Measurements from ENCODE around the gene G6PC3.

G6PC3 gene

DNA sequence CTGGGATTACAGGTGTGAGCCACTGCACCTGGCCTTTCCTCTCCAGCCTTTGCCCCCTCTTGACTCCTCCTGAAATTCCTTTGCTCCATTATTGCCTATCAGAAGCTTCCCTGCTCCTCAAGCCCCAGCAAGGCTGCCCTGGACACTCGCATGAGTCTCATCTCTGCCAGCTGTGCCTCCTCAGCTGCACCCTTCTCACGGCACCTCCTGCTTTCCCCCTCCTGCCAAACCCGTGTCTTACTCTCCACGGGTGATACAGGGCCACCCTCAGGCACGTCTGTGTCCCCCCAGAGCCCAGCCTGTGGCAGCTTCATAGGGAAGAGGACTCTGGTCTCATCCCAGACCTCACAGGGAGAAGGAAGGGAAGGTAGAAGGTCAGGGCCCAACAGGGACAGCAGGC lies 15.4 kb downstream of the G6PC3 start:
- TF ChIP-seq ZFX (IDR thresholded peaks at IDR 0.05; ENCODE audit: borderline replicate concordance): no peak
- TF ChIP-seq, protein P1, sequence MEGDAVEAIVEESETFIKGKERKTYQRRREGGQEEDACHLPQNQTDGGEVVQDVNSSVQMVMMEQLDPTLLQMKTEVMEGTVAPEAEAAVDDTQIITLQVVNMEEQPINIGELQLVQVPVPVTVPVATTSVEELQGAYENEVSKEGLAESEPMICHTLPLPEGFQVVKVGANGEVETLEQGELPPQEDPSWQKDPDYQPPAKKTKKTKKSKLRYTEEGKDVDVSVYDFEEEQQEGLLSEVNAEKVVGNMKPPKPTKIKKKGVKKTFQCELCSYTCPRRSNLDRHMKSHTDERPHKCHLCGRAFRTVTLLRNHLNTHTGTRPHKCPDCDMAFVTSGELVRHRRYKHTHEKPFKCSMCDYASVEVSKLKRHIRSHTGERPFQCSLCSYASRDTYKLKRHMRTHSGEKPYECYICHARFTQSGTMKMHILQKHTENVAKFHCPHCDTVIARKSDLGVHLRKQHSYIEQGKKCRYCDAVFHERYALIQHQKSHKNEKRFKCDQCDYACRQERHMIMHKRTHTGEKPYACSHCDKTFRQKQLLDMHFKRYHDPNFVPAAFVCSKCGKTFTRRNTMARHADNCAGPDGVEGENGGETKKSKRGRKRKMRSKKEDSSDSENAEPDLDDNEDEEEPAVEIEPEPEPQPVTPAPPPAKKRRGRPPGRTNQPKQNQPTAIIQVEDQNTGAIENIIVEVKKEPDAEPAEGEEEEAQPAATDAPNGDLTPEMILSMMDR (IDR thresholded peaks at IDR 0.05): no peak
- peak overlapping the region; percentile 59 for H3K27ac ChIP-seq

DNA sequence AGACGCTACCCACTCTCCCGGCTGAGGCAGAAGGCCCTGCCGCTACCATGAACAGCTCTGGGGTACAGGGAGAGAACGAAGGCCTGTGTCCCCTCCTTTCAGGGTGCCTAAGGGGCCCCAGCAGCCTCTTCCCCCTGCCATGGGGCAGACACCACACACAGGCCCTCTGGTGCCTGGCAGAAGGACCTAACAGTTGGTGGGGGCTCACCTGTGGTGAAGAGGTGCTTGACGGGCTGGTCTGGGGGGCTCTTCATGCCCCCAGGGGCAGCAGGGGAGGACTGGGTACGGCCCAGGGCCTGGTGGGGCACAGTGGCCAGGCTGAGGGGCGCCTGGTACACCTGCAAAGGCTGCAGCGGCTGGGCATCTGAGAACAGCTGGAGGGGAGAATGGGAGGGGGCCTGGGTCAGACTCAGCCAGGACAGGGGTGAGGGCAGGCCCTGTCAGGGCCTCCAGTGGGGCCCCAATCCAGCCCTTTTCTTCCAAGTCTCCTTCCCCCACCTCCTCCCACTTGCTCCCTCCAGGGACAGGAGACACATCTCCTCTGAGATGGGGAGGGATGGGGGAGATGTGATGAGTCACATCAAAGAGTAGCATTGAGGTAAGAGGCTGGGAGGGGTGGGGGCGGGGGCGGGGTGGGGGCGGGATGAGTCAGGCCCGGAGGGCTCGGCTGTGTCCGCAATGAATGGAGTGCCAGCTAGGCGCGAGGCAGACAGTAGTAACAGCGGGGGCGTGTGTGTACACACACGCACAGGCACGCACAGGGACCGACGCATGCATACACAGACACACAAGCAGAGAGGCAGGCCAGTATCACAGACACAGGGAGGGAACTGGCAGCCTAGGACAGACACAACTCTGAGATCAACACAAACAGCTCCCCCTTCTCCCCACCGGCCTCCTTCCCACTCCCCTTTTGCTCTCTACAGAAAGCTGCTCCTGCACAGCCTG lies 16.1 kb downstream of the G6PC3 start:
- no peak for TF ChIP-seq ZFX (IDR thresholded peaks at IDR 0.05; ENCODE audit: borderline replicate concordance)
- TF ChIP-seq, protein P1 (IDR thresholded peaks at IDR 0.05): no peak
- H3K27ac ChIP-seq: peak overlapping the region; percentile 59

DNA sequence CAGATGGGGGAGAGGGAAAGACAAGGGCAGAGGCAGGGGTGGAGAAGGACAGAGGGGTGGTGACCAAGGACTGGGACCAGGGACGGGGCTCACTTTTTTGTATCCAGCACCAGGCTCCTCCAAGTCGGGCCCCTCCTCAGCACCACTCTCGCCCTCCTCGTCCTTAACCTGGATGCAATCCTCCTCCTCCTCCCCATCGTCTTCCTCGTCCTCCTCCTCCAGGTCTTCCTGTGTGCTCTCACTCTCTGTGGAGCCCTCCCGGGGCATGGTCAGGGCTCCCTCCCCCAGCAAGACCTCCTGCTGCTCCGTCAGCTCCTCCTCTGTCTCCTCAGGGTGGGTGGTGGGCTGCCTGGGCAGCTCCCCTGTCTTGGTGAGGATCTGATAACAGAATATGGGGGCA lies 16.8 kb downstream of the G6PC3 start:
- TF ChIP-seq, protein P1 (IDR thresholded peaks at IDR 0.05): no peak
- no peak for TF ChIP-seq ZFX (IDR thresholded peaks at IDR 0.05; ENCODE audit: borderline replicate concordance)

DNA sequence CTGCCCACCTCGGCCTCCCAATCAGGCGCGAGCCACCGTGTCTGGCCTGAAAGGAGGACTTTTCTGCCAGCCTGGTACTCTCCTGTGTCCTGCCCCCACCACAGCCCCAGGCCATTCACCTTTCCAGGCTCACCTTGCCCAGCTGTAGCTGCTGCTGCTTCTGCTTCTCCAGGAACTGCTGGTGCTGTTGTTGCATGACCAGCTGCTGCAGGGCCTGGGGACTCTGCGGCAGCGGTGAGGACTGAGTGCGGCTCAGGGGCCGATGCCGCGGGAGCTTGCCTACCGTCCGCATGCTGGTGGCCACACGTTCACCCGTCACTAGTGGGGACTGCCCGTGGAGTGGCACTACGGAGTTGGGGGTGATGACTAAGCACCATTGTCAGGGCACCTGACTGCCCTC lies 17.7 kb downstream of the G6PC3 start:
- no peak overlapping the region for H3K27ac ChIP-seq
- TF ChIP-seq, protein P1 (IDR thresholded peaks at IDR 0.05): no peak
- TF ChIP-seq ZFX (IDR thresholded peaks at IDR 0.05; ENCODE audit: borderline replicate concordance): no peak

More for the DNA sequence above, 16.8 kb downstream of the G6PC3 start:
- H3K27ac ChIP-seq: peak overlapping the region; percentile 59

DNA sequence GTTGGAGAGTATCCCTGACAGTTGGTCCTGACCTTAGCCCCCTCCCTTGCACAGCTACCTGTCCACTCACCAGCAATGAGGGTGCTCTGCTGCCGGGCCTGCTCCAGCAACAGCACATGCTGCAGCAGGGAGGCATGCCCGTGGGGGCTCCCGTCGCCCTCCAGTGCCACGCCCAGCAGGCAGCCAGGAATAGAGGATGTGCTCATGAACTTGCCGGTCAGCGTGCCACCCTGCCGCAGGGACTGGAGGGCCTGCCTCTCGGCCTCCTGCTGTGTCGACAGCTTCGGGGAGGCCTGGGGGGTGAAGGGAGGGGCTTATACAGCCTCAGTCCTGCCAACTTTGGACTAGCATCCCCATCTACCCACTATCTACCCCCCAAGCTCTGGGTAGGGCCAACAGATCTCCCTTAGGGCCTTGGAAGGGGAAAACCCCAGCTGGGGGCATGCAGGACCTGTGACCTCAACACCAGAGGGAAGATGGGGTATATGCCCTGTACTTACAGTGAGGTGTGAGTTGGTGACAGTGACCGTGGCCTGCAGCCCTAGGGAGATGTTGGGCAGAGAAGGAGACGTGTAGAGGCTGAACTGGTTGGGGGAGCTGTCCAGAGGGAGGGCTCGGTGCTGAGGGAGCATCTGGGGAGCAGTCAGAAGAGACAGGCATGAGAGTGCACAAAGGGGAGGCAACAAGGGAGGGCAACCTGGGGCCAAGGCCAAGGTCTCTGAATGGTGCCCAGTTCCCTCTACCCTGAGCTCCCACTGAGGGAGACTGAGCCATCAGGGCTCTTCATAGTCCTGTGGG lies 20.9 kb downstream of the G6PC3 start:
- no peak overlapping the region for H3K27ac ChIP-seq
- TF ChIP-seq ZFX (IDR thresholded peaks at IDR 0.05; ENCODE audit: borderline replicate concordance): no peak

DNA sequence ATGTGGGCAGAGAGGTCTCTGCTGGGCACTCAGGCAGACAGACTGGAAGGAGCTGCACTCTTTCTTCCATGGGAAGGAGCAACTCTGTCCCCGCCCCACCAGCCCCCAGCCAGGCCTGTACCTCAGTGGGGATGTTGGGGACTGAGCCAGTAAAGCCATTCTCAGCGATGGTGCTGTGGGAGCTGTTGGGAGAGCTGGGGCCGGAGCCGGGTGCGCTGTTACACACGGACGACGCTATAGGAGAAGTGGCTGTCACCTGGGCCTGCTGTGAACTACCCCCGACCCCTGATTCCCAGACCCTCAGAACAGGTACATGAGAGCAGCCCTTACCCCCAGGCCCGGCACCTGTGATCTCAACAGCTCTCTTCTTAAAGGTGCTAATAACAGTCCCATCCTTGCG lies 21.5 kb downstream of the G6PC3 start:
- TF ChIP-seq ZFX (IDR thresholded peaks at IDR 0.05; ENCODE audit: borderline replicate concordance): no peak
- TF ChIP-seq, protein P1 (IDR thresholded peaks at IDR 0.05): no peak
- no peak overlapping the region for H3K27ac ChIP-seq

DNA sequence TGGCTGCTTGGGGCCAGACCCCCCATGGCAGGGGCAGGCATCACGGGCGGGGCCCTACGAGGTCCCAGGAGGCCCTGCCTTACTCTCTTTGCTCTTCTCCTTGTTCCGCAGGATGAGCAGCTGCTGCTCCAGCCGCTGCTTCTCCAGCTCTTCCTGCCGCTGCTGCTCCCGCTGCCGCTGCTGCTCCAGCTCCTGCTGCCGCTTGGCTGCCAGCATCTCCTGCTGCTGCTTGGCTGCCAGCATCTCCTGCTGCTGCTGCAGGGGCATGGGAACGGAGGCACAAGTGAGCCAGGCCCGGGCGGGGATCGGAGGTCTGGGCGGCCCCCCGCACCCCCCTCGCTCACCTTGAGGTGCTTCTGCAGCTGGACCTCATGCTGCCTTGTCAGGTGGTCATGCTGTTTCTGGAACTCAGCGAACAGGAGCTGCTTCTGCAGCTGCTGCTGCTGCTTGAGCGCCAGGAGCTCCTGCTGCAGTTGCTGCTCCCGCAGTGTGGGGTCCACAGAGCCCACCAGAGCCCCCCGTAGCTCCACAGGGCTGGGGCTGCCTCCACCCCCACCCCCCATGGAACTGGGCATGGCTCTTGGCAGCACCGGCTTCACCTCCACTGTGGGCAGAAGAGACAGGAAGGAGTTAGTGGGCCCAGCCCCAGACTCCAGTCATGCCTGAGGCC lies 22.8 kb downstream of the G6PC3 start:
- H3K27ac ChIP-seq: no peak overlapping the region
- no peak for TF ChIP-seq ZFX (IDR thresholded peaks at IDR 0.05; ENCODE audit: borderline replicate concordance)
- TF ChIP-seq, protein P1 (IDR thresholded peaks at IDR 0.05): no peak
